T-helper 2 cell (primary cell): ENCODE measurements around the gene SNAPC4.

Experiments used
- DNase-seq, 5 experiments: peaks; one replicate each; pipeline versions ENCODE4 v3.0.0 to v3.0.0-alpha.2; 2012 to 2022
- total RNA-seq, 2 donors: gene quantifications; one replicate each; lab custom pipeline; 2026; lab: John Stamatoyannopoulos, UW

The SNAPC4 gene
- total RNA-seq = 28.0 to 34.6 reads per million in 2 donors

GRCh38 chr9:136400038-136400834, at the start of gene SNAPC4:
SNAPC4 (minus strand) TSS chr9:136400170; CDS start chr9:136398428, 1,742 bp downstream.
- DNase-seq = peak; percentile 74 to 92 (median 80)

GRCh38 chr9:136448655-136449054, 48.7 kb upstream of the SNAPC4 start:
- DNase-seq = no peak

- no peak for DNase-seq
Observed at GRCh38 chr9:136447173-136447778, 47.3 kb upstream of the SNAPC4 start.

GRCh38 chr9:136445799-136446198, 45.8 kb upstream of the SNAPC4 start:
- no peak for DNase-seq

DNA sequence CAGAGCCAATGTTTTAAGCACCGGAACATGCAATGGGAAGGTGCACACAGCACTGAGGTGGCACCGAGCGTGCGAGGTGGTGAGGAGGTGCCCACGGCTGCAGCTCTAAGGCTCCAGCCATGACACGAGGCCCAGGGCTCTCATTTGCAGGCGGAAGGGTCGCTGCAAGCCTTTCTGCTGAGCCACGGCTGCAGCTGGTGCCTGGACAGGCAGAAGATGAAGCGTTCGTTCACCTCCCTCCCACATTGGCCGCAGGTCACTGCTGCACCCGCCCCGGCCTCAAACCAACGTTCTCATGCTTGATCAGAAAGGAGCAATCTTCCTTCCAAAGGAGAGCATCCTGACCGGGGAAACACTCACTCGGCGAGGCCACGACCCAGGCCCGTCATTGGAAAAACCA, 44.1 kb upstream of the SNAPC4 start:
- DNase-seq = no peak

- no peak for DNase-seq
Observed at GRCh38 chr9:136443687-136444086, 43.7 kb upstream of the SNAPC4 start.

GRCh38 chr9:136443087-136443486, 43.1 kb upstream of the SNAPC4 start:
- DNase-seq = no peak

GRCh38 chr9:136442265-136442664, 42.3 kb upstream of the SNAPC4 start:
- no peak for DNase-seq

DNA sequence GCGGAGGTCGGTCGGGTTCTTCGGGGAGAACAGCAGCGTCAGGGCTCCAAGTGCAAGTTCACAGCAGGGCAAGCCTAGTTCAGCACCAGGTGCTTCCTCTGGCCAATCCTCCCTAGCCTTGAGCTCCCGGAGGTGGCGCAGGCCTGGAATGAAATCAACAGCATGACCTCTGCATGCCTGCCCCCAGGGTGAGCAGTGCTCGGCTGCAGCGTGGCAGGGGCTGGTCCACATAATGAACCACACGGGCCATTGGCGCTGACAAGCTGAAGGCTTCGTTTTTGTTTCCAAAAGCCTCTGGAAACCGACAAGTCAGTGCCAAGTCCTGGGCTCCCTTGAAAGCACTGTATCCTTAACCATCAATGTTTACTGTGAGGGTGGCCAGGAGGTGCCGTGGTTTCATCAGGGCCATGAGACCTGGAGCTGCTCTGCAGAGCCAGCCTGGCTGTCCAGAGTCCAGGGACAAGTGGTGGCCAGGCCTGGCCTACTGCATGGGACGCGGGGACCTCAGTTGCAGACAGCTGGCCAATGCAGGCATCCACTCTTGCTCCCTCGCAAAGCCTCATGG, 41.8 kb upstream of the SNAPC4 start:
- no peak for DNase-seq

DNA sequence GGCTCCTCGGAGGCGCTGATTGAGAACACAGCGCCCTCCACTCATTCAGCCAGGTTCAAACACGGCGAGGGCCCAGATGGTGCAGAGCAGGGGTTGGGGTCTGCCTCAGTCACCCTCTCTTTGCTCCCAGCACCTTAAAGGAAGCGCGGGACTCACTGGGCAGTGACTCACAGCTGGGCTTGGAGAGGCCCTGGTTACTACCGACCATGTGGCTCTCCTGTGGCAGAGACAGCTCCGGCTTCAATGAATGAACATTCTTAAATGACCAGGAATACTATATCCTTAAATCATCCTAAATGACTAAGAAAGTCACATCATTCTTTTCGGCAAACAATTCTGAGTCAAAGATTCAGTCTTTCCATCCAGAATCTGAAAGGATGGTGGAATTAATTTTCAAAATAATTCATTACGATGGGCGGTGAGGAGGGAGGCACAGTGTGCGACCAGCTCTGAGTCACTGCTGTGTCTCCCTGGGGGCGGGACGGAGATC, 41.3 kb upstream of the SNAPC4 start:
- DNase-seq = no peak

DNA sequence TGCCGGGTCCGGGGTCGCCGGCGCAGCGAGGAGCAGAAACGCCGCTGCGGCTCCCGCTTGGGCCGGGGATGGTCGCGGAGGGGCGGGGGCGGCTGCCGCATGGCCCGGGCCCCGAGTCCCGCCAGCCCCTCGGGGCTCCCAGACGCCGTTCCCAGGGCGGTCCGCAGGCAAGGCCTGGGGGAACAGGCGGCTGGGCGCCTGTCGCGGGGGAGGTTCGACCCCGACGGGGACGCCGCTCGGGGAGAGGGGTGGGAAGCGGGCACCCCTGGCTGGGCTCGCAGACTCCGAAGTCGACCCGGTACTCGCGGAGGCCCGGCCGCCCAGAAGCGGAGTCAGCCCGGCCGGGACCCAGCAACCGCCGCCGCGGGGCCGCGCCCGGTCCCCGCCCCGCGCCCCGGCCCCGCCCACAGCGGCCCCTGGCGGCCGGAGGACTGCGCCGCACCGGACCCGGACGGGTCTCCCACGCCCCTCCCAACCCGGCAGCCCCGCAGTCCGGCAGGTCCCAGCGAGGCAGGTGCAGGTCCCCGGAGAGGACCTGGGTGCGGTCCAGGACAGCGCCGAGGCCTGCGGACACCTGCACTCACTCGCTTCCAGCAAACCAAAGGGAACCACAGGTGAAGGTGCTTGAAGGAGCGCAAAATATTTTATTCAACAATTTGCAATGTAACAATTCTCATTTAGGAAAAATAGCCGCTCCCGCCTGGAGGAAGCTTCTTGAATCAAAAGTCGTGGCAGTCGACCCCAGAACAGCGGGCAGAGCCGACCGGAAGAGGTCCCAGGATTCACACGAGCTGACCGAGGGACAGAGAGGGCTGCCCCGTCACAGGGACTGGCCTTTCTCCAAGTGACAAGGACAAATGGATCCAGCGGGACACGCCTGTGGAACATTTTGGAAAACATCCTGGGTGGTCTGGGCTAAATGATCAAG, 39.8 kb upstream of the SNAPC4 start, which contains the start of gene INPP5E:
INPP5E (minus strand) TSS at position 365 of the 928 bp plus-strand sequence. CDS start 426 bp downstream, outside the sequence.
- DNase-seq = peak; percentile 75 to 83 (median 78)

GRCh38 chr9:136438548-136439480, 38.8 kb upstream of the SNAPC4 start:
- DNase-seq = peak; percentile 33 to 70 (median 43)

- DNase-seq = peak in 1 of 5 experiments; percentile 39
Observed at GRCh38 chr9:136437839-136438547, 38.0 kb upstream of the SNAPC4 start.

- DNase-seq = no peak
Observed at GRCh38 chr9:136437430-136437829, 37.5 kb upstream of the SNAPC4 start.

GRCh38 chr9:136436055-136436634, 36.2 kb upstream of the SNAPC4 start:
- no peak for DNase-seq

DNA sequence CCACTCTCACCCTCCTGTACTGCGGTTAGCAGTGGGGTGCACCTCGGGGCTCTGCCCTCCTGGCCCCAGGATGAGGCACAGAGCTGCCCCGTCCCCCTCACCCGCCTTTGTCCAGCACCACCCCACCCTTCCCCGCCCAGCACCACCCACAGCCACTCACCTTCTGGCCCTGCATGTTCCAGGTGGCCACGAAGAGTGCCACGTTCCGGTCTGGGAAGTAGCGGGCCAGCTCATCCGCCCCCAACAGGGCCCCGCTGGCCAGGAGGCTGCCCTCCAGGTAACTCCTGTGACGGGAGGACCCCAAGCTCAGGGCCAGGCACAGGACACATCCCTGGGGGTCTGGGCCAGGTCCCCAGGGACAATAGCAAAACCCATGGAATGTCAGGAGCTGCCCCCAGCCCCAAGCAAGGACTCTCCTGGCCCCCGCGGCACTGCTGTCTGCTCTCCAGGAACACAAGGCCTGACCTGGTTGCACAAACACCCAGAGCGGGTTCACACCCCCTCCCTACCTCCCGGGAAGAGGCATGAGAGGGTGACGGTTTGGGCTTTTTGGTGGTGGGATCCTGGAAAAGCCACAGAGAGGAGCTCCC, 34.7 kb upstream of the SNAPC4 start:
- DNase-seq = no peak

DNA sequence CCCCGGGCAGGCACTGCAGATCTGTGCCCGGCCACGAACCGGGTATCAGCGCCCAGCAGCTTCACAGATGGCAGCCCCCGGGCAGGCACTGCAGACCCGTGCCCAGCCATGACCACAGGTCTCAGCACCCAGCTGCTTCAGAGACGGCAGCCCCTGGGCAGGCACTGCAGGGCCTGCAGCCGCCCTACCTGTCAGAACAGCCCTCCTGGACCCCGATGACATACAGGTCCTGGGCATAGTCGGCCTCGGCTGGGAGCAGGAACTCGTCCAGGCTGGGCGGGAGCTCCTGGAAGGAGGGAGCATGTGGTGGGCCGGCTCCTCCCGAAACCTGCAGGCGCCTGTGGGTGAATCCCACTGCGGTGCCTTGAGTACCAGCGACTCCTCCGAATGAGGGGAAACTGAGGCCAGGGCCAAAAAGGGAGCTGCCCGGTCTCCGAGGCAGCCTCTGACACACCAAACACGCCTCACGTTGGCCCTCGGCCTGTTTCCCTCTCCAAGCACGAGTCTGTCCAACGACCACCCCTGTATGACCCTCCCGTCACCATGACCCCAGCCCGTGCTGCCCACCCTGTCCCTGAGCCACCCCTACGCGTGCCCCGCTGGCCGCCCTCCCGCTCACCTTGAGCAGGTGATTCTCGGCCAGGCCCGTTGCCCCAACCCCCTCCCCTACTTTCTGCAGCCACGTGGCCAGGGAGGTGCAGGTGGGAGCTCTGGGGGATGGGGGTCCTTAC, 34.0 kb upstream of the SNAPC4 start:
- no peak for DNase-seq

GRCh38 chr9:136433043-136433715, 33.2 kb upstream of the SNAPC4 start:
- no peak for DNase-seq
